GM19372 (cell line): ENCODE data around the gene ZNF423.
"Not testable (repeated sequence)": the region's sequence is repeated elsewhere in the genome, so short reads cannot be mapped to it uniquely, and the experiment has no call there.

Experiments used
- ATAC-seq: cut with Tn5 transposase; IDR thresholded peaks from one replicate; pipeline ENCODE4 v1.9.1; 2021; ENCODE audit warnings: mild to moderate bottlenecking, low read depth, moderate library complexity; ENCODE audit not compliant: unreplicated experiment

ZNF423 gene

DNA sequence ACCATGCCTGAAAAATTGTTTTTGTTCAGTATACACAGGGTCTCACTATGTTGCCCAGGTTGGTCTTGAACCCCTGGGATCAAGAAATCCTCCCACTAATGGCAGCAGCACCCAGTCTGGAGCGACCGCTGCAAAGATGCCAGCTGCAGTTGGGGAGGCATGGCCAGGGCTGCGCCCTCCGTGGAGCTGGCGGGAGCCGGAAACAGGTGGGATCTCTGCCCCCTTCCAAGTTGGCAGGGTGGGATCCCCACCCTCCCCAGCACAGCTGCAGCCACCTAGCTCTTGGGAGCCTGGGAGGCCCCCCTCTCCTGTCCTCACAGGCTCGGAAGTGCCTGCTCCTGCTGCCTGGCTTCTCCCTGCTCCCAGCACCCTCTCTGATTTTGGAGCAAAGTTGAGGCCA lies 176.8 kb downstream of the ZNF423 start:
- no peak for ATAC-seq

DNA sequence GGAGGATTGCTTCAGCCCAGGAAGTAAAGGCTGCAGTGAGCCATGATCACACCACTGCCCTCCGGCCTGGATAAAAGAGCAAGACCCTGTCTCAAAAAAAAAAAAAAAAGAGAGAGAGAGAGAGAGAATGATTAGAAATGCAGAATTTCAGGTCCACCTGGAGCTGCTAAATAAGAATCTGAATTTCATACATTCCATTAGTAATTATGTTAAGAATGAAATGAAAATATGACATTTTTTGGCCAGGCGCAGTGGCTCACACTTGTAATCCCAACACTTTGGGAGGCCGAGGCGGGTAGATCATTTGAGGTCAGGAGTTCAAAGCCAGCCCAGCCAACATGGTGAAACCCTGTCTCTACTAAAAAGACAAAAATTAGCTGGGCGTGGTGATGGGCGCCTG lies 178.3 kb downstream of the ZNF423 start:
- ATAC-seq: not testable (repeated sequence)

- ATAC-seq: no peak
Measured at GRCh38 chr16:49675413-49675812, 180.5 kb downstream of the ZNF423 start.

DNA sequence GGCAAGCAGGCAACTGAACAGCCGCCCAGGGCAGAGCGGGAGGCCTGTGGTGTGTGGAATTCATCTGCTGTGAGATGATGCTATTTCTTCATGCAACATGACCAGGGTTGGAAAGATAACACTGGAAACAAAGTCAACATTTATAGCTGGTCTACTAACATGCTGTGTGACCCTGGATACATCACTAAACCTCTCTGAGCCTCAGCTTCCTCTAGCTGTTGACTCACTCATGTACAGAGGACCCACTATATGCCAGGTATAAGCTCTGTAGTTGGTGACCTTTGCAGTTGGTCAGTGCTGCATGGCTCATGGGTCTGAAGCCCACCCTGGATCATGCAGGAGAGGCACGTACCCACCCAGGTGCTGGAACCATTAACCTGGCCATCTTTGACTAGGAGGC lies 180.9 kb downstream of the ZNF423 start:
- ATAC-seq: no peak

DNA sequence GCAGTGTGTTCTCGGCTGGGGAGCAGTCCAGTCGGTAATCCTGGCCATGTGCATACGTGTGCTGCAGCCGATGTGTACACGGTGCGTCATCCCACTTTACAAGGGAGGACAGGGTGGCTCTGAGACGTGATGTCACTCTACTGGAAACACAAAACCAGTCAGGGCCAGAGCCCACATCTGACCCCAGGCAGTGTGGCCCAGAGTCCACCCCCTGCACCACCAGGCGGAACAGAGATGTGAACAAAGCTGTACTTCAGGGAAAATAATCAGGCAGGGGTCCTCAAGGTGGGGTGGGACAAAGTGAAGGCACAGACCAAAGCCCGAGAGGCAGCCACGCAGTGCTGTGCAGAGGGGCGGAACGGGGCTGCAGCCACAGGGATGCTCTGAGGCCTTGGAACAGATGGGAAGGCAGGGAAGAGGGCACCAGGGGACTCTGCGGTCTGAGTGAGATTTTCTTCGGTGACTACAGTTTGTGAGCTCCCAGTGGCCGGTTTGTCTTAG lies 181.5 kb downstream of the ZNF423 start:
- no peak for ATAC-seq

DNA sequence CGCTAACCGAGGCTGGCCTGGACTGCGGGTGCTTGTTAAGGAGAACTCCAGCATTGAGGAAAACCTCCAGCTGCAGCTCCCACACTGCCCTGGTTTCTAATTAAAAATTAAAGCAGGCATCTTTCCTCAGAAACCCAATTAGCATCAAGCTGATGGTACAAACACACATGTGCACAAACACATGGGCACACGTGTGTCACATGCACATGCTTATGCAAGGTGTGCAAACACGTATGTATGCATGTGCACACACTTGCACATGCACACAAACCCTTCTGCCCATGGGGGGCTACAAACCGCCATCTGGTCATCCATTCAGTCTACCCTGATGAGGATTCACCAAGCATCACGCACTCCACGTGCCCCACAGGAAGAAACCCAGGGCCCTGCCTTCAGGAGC lies 182.5 kb downstream of the ZNF423 start:
- ATAC-seq: no peak

- ATAC-seq: no peak
Measured at GRCh38 chr16:49672753-49673152, 183.2 kb downstream of the ZNF423 start.

- ATAC-seq: no peak
Measured at GRCh38 chr16:49671333-49671732, 184.6 kb downstream of the ZNF423 start.

DNA sequence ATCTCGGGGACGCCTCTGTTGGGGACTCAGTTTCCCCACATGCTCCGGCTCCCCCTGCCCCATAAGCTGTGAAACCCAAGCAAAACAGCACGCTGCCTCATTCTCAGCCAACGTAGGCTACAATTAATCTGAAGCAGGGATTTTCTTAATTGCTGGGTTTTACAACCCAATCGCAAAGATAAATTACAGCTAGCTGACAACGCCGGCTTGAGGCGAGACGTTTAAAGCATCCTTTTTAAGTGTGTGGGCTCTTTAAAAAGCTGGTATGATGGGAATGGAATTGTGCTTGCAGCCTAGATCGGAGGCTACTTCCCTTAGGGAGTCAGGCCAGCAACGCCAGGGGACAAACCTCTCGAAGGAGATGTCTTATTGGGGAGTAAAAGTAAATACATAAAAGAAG lies 185.3 kb downstream of the ZNF423 start:
- ATAC-seq: no peak

DNA sequence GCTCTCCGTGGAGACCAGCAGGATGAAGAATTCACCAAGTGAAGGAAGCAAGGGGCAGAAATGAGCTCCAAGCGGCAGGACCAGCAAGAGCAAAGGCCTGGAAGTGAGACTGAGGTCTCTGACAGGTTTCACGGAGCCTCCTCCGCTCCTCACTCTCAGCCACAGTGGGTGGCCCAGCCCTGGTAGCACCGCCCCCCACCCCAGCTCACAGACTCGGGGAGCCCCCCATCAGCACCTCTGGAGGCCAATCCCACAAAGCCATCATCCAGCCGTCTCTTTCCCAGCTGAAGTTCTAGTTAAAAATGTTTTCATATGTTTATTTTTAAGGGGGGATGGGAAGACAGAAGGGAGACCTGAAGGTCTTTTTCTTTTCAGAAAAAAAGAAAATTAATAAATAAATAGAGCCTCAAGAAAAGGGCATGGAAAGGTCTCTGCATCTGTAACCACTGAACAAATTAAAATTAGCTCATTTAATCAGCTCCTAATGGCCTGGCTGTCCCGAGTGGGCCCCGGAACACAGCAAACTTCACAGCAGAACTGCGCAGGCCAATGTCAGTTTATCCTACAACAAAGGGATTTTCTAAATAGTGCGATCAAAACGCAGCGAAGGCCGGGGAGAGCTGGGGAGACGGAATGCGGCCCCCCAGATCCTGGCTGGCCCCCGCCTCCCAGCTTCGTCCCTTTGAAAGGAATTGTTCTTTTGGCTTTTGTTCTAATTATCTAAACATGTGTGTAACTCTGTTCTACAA lies 190.3 kb downstream of the ZNF423 start:
- ATAC-seq: no peak

GRCh38 chr16:49664221-49665215 lies 191.4 kb downstream of the ZNF423 start:
- ATAC-seq: no peak

GRCh38 chr16:49663081-49664065 lies 192.5 kb downstream of the ZNF423 start:
- no peak for ATAC-seq

DNA sequence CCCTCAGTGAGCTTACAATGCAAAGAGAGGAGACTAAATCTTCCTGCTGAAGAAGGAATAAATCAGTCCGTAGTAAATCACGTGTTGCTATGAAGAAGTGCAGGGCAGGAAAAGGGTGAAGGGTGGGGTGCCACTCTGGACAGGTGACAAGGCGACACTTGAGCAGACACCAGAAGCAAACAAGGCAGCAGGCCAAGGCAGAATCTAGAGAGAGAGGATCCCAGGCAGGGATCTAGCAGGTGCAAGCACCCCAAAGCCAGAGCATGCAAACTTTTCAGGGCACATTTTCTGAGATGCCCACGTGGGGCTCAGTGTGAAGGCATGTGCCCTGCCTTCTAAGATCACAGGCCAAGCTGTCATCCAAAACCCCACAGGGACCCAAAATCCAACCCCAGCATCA lies 193.3 kb downstream of the ZNF423 start:
- no peak for ATAC-seq

GRCh38 chr16:49661465-49662187 lies 194.3 kb downstream of the ZNF423 start:
- ATAC-seq: no peak

DNA sequence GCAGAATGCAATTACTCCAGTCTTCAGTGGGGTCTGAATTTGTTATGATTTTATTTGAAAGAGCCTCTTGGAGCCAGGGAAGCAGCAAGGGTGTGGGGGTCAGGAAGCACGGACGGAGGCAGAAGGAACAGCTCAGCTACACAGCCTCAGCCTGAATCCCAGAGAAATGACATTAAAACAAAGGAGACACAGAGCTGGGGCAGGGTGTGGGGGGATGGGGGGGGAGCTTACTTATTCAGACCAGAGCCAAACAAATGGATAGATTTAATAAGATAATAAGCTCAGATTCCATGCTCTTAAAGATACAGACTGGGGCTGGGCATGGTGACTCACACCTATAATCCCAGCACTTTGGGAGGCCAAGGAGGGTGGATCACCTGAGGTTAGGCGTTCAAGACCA lies 195.3 kb downstream of the ZNF423 start:
- no peak for ATAC-seq

DNA sequence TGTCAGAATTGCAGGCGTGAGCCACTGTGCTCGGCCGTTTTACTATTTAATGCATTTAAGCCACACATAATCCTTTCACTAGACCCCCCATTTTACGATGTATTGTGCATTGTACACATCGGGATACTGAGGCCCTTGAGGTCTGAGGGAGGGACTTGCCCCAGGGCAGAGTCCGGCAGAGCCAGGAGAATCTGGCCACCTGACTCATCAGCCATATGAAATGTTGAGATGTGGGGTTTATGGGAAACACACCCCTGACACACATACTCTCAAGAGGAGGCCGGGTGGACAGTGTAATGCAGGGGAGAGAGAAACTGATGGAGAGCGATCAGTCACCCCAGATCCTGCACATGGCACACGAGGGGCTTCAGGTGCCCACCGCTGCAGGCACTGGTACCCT lies 196.6 kb downstream of the ZNF423 start:
- no peak for ATAC-seq

- ATAC-seq: no peak
Measured at GRCh38 chr16:49658531-49658930, 197.4 kb downstream of the ZNF423 start.

DNA sequence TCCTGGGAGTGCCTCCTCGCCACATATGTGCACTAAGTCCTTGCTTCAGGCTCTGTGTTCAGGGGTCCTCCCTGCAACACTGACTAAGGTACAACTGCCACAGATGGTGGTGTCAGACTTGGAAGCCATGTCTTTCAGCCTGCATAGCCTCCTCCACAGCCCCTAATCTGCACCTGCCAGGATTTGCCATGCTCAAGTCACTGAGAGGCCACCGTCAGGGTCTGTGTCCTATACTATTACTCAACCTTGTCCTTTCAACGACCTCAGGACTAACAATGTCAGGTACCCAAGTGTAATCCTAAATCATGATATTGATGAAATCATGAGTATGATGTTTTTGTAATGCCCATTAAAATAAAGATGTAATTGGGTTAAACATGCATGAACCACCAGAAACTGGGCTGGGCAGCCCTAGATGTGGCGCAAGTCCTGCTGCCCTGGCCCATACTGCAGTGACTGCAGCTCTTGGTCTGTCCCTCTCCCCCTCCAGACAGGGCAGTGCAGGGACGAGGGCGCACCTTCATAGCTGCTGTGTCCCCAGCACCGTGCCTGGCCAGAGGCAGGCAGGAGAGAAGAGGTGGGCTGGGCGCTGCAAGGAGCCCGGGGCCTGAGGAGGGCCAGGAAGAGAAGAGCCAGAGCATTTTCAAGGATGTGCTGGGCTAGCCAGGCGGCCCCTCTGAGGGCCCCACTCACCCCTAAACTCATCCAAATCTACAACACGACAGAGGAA lies 198.0 kb downstream of the ZNF423 start:
- ATAC-seq: no peak

GRCh38 chr16:49654425-49654824 lies 201.5 kb downstream of the ZNF423 start:
- no peak for ATAC-seq
